NCI-H1930 (cell line): ENCODE data around the gene EFL1.
A peak's percentile ranks its signal among the peaks of the same experiment; 100 is the strongest.
"Not testable (repeated sequence)": the region's sequence is repeated elsewhere in the genome, so short reads cannot be mapped to it uniquely, and the experiment has no call there.

Source experiments
- DNase-seq, 2 experiments: peaks; one replicate each; lab custom pipeline; 2025; lab: John Stamatoyannopoulos, UW

The EFL1 gene

DNA sequence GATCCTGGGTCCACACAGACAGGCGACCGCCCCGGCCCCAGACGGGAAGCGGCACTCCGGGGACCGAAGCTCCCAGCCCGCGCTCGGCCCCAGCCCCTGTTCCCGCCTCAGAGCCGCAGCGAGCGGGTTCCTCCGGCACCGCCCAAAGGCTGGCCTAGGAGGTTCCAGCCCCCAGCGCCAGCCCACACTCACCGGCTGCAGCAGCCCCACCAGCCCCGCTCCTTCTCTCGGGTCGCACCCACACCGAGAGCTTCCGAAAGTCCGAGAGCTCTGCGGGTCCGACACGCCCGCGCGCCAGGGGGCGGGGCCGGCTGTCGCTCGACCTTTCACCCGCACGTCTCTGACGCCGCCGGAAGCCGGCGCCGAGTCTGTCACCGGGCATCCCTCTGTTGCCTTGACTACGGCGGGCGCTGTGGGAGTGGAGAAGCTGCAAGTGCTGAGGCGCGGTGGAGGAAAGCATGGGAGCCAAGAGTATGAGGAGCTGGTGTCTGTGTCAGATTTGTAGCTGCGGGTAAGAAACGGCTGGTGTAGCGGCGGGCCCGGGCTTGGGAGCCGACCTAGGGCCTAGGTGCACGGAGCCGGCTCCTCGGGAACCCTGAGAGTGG is at the start of gene EFL1, which contains the start of gene SAXO2:
Gene EFL1, minus strand, starts transcription at position 313 of the 605 bp plus-strand sequence. CDS start 956 bp downstream, outside the sequence.
Gene SAXO2, plus strand, starts transcription at position 397 of the 605 bp plus-strand sequence. Its CDS starts 62 bp downstream, at position 459.
- DNase-seq, result peak; percentile 57 to 65

DNA sequence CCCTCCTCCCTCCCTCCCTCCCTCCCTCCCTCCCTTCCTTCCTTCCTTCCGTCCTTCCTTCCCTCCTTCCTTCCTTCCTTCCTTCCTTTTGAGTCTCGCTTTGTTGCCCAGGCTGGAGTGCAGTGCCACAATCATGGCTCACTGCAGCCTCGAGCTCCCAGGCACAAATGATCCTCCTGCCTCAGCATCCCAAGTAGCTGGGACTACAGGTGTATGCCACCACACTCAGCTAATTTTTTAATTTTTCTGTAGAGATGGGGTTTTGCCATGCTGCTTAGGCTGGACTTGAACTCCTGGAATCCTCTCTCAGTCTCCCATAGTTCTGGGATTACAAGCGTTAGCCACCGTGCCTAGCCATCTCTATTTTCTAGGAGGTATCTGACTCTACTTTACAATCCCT is 48.8 kb upstream of the EFL1 start:
- DNase-seq, result not testable (repeated sequence)

DNA sequence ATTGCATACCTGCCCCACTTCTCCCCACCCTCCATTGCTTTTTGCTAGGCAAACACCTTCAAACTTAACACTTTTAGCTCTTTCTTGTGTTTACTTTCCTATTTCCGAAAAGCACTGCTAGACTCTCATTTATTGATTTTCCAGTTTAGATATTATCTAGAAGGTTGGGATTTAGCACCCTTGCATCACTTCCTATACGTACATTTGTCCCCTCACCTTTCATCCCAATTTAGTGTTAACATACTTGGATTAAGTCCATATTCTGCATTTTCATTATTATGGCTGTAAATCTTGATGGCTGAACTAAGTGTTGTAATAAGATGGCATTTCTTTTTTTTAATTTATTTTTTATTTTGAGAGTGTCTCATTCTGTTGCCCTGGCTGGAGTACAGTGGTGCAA is 47.3 kb upstream of the EFL1 start:
- DNase-seq, result no peak

DNA sequence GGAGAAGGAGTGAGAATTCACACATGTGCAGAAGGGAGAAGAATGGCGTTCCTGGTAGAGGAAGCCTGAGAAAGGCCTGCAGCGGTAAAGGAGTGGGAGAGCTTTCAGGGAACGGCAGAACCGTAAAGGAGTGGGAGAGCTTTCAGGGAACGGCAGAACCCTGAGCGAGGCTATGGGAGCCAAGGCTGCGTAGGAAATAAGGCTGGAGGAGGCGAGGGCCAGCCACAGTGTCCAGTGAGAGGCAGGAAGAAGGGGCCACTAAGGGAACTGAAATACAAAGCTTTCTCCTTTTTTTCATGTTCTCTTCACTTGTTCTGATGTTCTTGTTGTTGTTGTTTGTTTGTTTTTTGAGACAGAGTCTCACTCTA is 45.2 kb upstream of the EFL1 start:
- DNase-seq, result no peak

DNA sequence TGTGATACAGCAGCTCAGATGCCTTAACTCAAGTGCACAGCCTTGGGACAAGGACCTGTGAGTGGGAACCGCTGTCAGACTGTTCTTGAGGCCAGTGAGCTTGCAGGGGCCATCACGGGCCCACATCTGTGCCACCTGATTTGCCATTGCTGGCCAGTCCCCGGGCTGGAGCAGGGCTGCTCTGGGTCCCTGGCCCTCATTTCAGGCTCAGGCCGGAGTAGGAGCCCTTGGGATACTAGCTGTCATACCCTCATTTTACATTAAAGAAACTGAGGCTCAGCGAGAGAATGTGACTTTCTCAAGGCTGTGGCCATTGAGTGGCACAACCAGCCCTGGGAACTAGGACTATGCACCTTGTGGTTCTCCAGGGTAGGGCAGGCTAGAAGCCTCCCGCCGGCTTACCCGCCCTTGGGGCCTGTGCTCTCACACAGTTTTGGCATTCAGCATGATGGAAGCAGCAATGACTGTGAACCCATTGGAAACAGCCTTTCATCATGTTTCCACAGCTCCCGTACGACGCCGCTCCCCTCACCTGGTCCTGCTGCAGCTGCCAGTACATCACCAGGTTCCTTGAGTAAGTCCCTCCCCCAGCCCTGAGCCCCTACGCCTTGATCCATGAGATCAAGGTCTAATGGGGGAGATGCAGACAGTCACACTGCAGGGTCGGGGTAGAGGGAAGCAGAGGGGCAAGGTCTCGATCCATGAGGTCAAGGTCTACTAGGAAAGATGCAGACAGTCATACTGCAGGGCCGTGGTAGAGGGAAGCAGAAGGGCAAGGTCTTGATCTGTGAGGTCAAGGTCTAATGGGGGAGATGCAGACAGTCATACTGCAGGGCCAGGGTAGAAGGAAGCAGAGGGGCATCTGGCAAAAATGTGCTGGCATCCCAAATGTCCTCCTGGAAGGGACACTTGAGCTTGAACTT is 44.5 kb upstream of the EFL1 start:
- no peak for DNase-seq

DNA sequence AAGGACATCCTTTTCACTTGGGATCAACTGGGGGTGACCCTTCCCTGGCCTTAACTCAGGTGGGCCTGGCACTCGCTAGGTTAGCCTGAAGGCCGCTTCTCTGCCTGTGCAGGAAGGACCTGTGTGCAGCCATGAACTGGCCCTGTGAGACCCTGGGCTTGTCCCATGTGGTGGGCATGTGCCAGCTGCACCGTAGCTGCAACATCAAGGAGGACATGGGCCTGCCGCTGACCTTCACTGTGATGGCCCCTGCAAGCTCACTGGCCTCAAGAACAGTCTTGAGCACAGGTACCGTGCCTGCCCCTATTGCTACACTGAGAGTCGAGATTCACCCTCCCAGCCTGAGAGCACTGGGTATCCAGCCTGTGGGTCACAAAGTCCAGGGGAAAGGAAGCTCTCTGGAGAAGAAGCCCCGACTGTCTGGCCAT is 43.1 kb upstream of the EFL1 start:
- DNase-seq, result no peak

DNA sequence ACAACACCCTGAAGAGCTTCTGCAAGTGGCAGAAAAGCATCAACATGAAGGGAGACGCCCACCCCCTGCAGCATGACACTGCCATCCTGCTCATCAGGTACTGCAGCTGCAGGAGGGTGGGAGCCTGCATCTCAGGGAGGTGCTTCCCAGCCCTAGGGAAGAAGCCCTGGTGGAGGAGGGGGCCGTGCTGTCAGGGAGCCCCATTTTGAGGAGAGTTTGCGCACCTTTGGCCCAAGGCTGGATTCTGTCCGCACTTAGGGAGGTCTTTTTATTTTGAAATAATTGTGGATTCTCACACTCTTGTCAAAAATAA is 42.2 kb upstream of the EFL1 start:
- no peak for DNase-seq

DNA sequence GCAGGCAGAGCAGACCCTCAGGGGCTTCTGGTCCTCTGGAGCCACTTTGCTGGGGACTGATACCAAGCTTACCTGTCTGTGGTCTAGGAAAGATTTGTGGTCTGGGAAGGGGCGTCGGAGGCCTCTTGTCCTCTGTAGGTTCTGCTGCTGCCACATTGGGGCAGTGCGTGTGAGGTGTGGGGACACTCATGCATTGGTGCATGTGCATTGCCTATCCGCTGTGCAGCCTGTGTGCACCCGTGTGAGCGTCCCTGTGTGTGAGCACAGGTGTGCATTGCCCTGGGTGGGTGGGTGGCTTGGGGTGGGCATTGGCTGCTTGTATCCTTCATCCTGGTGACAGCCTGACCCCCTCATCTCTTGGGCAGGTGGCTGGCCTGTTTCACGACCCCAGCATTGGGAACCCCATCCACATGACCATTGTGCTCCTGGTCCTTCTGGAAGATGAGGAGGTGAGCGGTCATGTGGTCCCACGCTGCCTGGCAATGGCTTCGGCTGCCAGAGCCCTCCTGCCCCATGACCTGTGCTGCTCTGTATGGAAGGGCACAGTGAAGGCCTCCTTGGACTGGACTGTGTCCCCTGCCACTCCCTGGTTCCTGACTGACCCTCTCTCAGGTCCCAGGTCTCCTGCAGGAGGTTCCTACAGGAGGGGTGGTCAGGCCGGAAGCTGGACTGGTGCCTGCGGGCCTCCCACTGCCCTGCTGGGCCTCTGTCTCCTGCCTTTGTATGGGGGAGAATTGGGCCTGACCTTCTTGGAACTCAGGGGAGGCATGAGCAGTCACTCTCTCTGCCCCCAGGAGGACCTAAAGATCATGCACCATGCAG is 41.6 kb upstream of the EFL1 start:
- DNase-seq, result no peak

DNA sequence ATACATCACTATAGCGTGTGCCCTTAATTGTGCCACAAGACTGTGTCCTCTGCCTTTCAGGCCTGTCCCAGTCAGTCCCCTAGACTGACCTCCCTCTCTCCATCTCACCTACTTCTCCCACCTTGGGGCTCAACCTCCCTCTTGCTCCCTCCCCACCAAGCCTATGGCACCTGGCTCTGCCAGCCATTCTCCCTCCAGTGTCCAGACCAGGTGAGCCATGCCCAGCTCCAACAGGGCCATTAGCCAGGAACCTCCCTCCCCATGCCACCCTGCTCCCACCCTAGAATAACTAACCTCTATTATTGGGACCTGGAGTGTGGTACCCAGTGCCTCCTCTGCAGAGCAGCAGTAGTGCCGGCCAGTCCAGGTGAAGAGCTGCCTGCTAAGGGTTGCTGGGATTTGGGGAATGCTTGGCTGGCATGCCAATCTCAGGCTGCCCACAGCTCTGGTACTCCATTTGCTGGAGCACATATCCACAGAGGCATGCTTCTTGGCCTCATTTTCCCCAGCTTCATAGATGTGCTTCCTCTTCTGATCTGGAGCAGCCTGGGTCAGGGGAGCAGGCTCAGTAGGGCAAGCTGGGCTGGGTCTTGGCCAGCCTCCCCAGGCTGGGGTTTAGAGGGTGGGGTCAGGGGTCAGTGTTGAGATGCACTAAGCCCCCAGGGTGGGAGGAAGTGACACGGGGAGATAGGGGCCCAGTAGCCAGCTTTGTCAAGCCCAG is 38.9 kb upstream of the EFL1 start:
- DNase-seq, result no peak

GRCh38 chr15:82300883-82301282 is 38.3 kb upstream of the EFL1 start:
- DNase-seq, result no peak

DNA sequence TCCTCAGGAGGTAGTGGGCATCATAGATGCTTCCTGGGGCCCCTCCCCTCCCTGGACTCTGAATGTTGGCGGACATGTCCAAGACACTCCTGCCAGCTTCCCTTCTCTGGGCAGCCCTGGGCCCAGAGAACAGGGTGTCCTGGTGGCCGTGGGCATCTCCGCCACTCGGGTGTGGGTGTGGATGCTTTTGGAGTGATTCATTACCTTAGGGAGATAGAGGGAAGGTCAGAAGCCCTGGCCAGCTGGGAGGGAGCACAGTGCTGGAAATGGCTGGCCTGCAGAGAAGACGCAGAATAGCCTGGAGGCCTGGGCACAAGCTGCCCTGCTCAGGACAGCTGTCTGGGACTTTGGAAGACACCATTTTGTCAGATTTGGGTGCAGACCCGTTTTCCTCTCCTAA is 37.8 kb upstream of the EFL1 start:
- DNase-seq, result not testable (repeated sequence)

GRCh38 chr15:82299511-82299914 is 37.0 kb upstream of the EFL1 start:
- DNase-seq, result not testable (repeated sequence)

DNA sequence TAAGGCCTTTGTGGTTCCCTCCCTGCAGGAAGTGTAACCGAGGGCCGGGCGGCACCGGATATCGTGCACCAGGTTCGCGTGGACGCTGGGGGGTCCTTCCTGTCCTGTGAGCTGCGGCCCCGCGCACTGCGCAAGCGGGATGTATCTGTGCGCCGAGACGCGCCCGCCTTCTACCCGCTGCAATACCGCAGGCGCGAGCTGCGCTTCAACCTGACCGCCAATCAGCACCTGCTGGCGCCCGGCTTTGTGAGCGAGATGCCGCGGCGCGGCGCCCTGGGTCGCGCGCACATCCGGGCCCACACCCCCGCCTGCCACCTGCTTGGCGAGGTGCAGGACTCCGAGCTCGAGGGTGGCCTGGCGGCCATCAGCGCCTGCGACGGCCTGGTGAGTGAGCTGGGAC is 36.0 kb upstream of the EFL1 start:
- no peak for DNase-seq

- no peak for DNase-seq
Observed at GRCh38 chr15:82298032-82298431, 35.5 kb upstream of the EFL1 start.

GRCh38 chr15:82297546-82297945 is 35.0 kb upstream of the EFL1 start:
- DNase-seq, result no peak

- no peak for DNase-seq
Observed at GRCh38 chr15:82294061-82294690, 31.6 kb upstream of the EFL1 start.

DNA sequence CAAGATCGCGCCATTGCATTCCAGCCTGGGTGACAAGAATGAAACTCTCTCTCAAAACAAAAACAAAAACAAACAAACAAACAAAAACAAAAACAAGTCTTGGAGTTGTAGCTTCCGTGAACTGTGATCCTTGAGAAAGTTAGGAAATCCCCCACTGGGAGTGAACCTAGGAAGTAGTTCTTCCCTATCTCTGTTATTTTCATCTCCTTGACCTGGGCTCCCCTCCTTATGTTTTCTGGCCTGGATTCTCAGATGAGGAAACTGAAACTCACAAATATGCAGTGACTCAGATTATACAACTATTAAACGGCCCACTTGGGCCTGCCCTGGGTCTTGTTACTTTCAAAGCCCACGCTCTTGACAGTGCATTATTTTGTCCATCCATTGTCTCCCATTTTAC is 29.7 kb upstream of the EFL1 start:
- DNase-seq, result no peak

DNA sequence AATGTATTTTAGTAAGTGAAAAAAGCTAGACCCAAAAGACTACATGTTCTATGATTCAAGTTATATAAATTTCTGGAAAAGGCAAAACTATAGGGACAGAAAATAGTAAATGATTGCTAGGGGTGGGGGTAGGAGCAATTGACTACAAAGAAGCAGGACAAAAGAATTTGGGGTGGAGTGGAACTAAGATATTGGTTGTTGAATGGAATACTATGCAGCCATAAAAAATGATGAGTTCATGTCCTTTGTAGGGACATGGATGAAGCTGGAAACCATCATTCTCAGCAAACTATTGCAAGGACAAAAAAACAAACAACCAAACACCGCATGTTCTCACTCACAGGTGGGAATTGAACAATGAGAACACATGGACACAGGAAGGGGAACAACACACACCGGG is 25.7 kb upstream of the EFL1 start:
- DNase-seq, result not testable (repeated sequence)

DNA sequence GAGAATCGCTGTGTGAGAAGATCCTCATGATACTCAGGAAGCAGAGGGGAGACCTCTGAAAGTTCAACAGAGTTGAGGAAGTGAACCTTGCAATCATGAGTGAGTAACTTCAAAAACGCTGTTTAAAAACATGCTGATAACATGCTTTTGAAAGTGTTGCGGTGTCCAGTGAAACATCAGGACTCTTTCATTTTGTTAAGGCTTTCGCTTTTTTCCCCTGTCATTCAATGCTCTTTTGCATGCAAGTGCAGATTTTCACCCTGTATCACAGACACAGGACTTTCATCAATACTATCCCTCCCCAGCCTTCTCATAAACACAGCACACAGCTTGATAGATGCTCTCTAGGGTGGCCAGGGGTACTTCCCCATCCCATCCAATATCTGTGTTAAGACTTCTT is 23.9 kb upstream of the EFL1 start:
- not testable (repeated sequence) for DNase-seq

DNA sequence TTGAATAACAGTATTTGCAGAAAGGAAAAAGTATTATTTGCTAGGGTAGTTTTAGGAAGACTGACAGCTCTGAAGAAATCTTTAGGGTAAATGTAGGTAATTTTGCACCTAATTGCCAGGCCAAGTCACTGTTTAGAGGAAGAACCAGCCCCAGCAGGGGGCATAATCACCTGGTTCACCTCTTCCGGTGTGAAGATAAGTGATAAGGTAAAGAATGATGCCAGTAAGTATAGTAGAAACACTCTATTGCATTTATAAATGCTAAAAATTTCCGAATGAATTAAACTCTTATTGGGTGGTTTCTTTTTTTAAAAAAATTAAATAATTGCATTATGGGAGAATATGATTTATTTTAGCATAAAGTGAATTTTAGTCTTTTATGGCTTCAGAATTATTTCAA is 21.8 kb upstream of the EFL1 start:
- DNase-seq, result not testable (repeated sequence)

DNA sequence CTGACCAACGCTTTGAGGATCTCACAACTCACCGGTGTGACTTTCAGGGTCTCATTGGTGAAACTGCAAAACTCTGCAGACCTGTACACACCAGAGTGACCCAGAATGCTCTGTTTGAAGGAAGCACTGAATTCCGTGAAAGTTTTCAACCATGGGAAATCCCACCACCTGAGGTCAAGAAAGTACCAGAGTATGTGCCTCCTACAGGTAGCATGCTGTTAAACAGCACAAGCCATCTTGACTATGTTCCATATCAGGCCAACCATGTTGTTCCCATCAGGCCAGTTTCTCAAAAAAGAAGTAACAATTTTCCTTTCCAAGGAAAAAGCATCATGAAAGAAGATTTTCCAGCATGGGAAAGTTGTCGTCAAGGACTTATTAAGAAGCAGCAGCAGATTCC is 19.9 kb upstream of the EFL1 start:
- DNase-seq, result not testable (repeated sequence)
